IMR-90 (cell line): ENCODE measurements around the gene ZNF750. TPM values are rescaled to one million over a fixed set of nuclear protein-coding genes. Genes with fewer than 3 reads are reported as not detected.
A peak's percentile ranks its signal among the peaks of the same experiment; 100 is the strongest.

Experiments used
- ATAC-seq: fragments of 200-7000 bp; cut with Tn5 transposase; 2 replicates; pipeline ENCODE4 v1.9.1; 2020; ENCODE audit warnings: low read depth, mild to moderate bottlenecking, moderate library complexity
- BruUV-seq: library from RNA; stranded (reverse); fragments of 400-500 nt; replicated peaks from 2 replicates; lab custom pipeline; 2021; lab: Mats Ljungman, UMichigan
- CTCF ChIA-PET: fragments of 300-600 bp; formaldehyde crosslinking; extraction: SDS; loops from one replicate; lab custom pipeline; 2021; ENCODE audit warnings: antibody characterized with exemption; lab: Yijun Ruan, JAX
- POLR2A ChIA-PET: fragments of 300-600 bp; sonication (Branson Sonifier 250); formaldehyde crosslinking; loops from one replicate; lab custom pipeline; 2022; ENCODE audit warnings: antibody characterized with exemption; ENCODE audit not compliant: unreplicated experiment; lab: Charles Lee
- DNase-seq: peaks from one replicate; pipeline ENCODE4 v3.0.0; 2013
- H2AFZ ChIP-seq: replicated peaks from 2 replicates; pipeline ENCODE3; 2013; ENCODE audit warnings: low read length, mild to moderate bottlenecking; ENCODE audit not compliant: poor library complexity
- H2AK5ac ChIP-seq: 2 replicates; pipeline ENCODE4 v1.6.1; 2013; ENCODE audit warnings: low read depth, low read length, inconsistent platforms
- H2AK9ac ChIP-seq: replicated peaks from 2 replicates; pipeline ENCODE3; 2013; ENCODE audit warnings: mild to moderate bottlenecking, low read depth, low read length, moderate library complexity; ENCODE audit not compliant: poor library complexity
- H2BK120ac ChIP-seq: 2 replicates; pipeline ENCODE4 v1.6.1; 2013; ENCODE audit warnings: low read depth, low read length, inconsistent platforms
- H2BK15ac ChIP-seq: 3 replicates; pipeline ENCODE4 v1.6.1; 2013; ENCODE audit warnings: low read depth, low read length, inconsistent platforms
- H2BK20ac ChIP-seq: 2 replicates; pipeline ENCODE4 v1.6.1; 2013; ENCODE audit warnings: low read depth, mild to moderate bottlenecking, inconsistent platforms, low read length, moderate library complexity
- H2BK5ac ChIP-seq: 2 replicates; pipeline ENCODE4 v1.6.1; 2013; ENCODE audit warnings: mild to moderate bottlenecking, low read depth, low read length, inconsistent platforms; ENCODE audit not compliant: poor library complexity, severe bottlenecking
- H3K14ac ChIP-seq: replicated peaks from 2 replicates; pipeline ENCODE4 v1.6.1; 2013; ENCODE audit warnings: low read depth, low read length, inconsistent platforms
- H3K18ac ChIP-seq: 2 replicates; pipeline ENCODE4 v1.6.1; 2013; ENCODE audit warnings: low read depth, low read length, control low read depth
- H3K23ac ChIP-seq: 2 replicates; pipeline ENCODE4 v1.6.1; 2013; ENCODE audit warnings: low read depth, low read length, inconsistent platforms
- H3K27ac ChIP-seq: 2 replicates; pipeline ENCODE4 v1.5.1; 2013; ENCODE audit warnings: mild to moderate bottlenecking, control low read depth, low read length; ENCODE audit not compliant: insufficient read depth
- H3K27me3 ChIP-seq: 2 replicates; pipeline ENCODE4 v1.6.1; 2013; ENCODE audit warnings: low read length; ENCODE audit not compliant: control insufficient read depth, insufficient read depth
- H3K36me3 ChIP-seq: 2 replicates; pipeline ENCODE4 v1.6.1; 2013; ENCODE audit warnings: low read length, mixed read lengths; ENCODE audit not compliant: control insufficient read depth, insufficient read depth
- H3K4ac ChIP-seq: 2 replicates; pipeline ENCODE4 v1.6.1; 2013; ENCODE audit warnings: low read depth, low read length, inconsistent platforms
- H3K4me1 ChIP-seq: 2 replicates; pipeline ENCODE4 v1.6.1; 2013; ENCODE audit warnings: low read length, mixed read lengths; ENCODE audit not compliant: control insufficient read depth, insufficient read depth
- H3K4me2 ChIP-seq: 2 replicates; pipeline ENCODE4 v1.6.1; 2013; ENCODE audit warnings: low read depth, mild to moderate bottlenecking, control low read depth, low read length, moderate library complexity
- H3K4me3 ChIP-seq: 2 replicates; pipeline ENCODE4 v1.5.1; 2013; ENCODE audit warnings: low read depth, mild to moderate bottlenecking, control low read depth, low read length, moderate library complexity; ENCODE audit not compliant: insufficient read depth
- H3K56ac ChIP-seq: 2 replicates; pipeline ENCODE4 v1.6.1; 2013; ENCODE audit warnings: low read length, inconsistent platforms; ENCODE audit not compliant: insufficient read depth; ENCODE audit errors: extremely low read depth
- H3K79me1 ChIP-seq, 2 experiments: 2 replicates each; pipeline ENCODE4 v1.6.1; 2013; ENCODE audit warnings: low read length in 2 of 2, inconsistent platforms in 1 of 2, low read depth in 1 of 2
- H3K9ac ChIP-seq: 2 replicates; pipeline ENCODE4 v1.6.1; 2013; ENCODE audit warnings: low read depth, low read length, control low read depth
- H3K9me1 ChIP-seq: 2 replicates; pipeline ENCODE4 v1.6.1; 2013; ENCODE audit warnings: low read length, inconsistent platforms; ENCODE audit not compliant: insufficient read depth
- H3K9me3 ChIP-seq: 2 replicates; pipeline ENCODE4 v1.6.1; 2013; ENCODE audit warnings: low read length; ENCODE audit not compliant: control insufficient read depth, insufficient read depth
- H4K20me1 ChIP-seq: 2 replicates; pipeline ENCODE4 v1.6.1; 2013; ENCODE audit warnings: low read length, inconsistent platforms; ENCODE audit not compliant: insufficient read depth
- H4K5ac ChIP-seq: 2 replicates; pipeline ENCODE4 v1.6.1; 2013; ENCODE audit warnings: mild to moderate bottlenecking, low read depth, low read length, control low read depth
- H4K8ac ChIP-seq, 2 experiments: 2 replicates each; pipeline ENCODE4 v1.6.1; 2013; ENCODE audit warnings: low read depth in 2 of 2, low read length in 2 of 2, control low read depth in 1 of 2, inconsistent platforms in 1 of 2
- H4K91ac ChIP-seq: 2 replicates; pipeline ENCODE4 v1.6.1; 2013; ENCODE audit warnings: low read depth, low read length, inconsistent platforms; ENCODE audit not compliant: insufficient read depth
- CHD1 ChIP-seq: IDR thresholded peaks from 2 replicates; pipeline ENCODE4 v1.6.1; 2012; ENCODE audit warnings: low read depth, low read length, improper control_type of control experiment
- MAFK ChIP-seq: IDR thresholded peaks from 2 replicates; pipeline ENCODE4 v1.6.1; 2012; ENCODE audit warnings: low read depth, low read length, improper control_type of control experiment
- NFE2L2 ChIP-seq: fragments of 150-350 bp; IDR thresholded peaks from 2 replicates; pipeline ENCODE4 v1.6.1; 2016; ENCODE audit warnings: low read depth, mild to moderate bottlenecking, low read length
- dilution Hi-C: fragments of 300-500 bp; cut with HindIII; formaldehyde crosslinking; loops from one replicate; pipeline ENCODE4 v1.14.3; 2018; ENCODE audit warnings: low sequenced_read_pairs; ENCODE audit not compliant: unreplicated experiment
- in situ Hi-C: fragments of 300-500 bp; cut with MboI; formaldehyde crosslinking; loops from 3 replicates; pipeline ENCODE4 v1.14.3; 2019; ENCODE audit warnings: low sequenced_read_pairs, inconsistent platforms, mixed read lengths
- intact Hi-C: fragments of 100-400 bp; cut with micrococcal nuclease; formaldehyde crosslinking; loops from 2 replicates; pipeline ENCODE4 v1.10.0; 2022
- polyA plus RNA-seq, 3 experiments: library from polyadenylated mRNA; depleted of rRNA; stranded (reverse); fragments of >200 nt; gene quantifications; 2 replicates each; pipeline ENCODE4 v1.2.3, GENCODE V29; 2012; ENCODE audit warnings: low replicate concordance in 1 of 3
- total RNA-seq: library from RNA; depleted of rRNA; stranded (reverse); fragments of >200 nt; gene quantifications from 2 replicates; pipeline ENCODE4 v1.2.3, GENCODE V29; 2012

Gene ZNF750
- total and polyA plus RNA-seq, 2 of the 4 experiments (the other 2 are of a cell fraction), result not detected

DNA sequence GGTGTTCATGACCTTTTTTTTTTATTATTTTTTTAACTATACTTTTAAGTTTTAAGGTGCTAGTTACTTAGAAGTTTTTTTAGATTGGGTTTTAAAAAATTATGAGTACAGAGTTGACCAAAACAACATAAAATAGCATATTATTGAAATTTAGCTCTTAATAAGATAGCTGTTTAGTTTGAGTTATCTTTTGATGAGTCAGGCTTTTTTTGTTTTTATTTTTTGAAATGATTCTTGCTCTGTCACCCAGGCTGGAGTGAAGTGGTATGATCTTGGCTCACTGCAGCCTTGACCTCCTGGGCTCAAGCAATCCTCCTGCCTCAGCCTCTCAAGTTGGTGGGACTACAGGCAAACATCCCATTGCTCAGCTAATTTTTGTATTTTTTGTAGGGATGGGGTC lies 13.6 kb downstream of the ZNF750 start:
- no peak overlapping the region for H3K56ac ChIP-seq
- peaks cover 16 to 47% of the 10 kb centered on the region in 2 experiments; a peak in 3 of 4 replicates for H3K79me1 ChIP-seq
- H3K27me3 ChIP-seq, result no peaks in the 10 kb centered on the region
- H4K20me1 ChIP-seq, result peaks cover 10% of the 10 kb centered on the region
- no peak overlapping the region for H2AK5ac ChIP-seq
- H3K9me1 ChIP-seq, result peaks cover 21% of the 10 kb centered on the region
- no peak overlapping the region for H3K18ac ChIP-seq
- dilution Hi-C loops (no loop called here), intact Hi-C loops (no loop called here), in situ Hi-C loops (no loop called here)
- no peak overlapping the region for H3K4me2 ChIP-seq
- peaks cover 20% of the 10 kb centered on the region for H3K36me3 ChIP-seq
- no peak overlapping the region for H4K91ac ChIP-seq
- TF ChIP-seq CHD1 (no peak), NFE2L2 (no peak), MAFK (peak; percentile 89)
- H2BK120ac ChIP-seq, result no peak overlapping the region
- DNase-seq (no peak), ATAC-seq (no peak)
- H2BK15ac ChIP-seq, result no peak overlapping the region
- no TSS peak for BruUV-seq
- no peak overlapping the region for H2BK20ac ChIP-seq
- POLR2A ChIA-PET, result no interaction called here
- no peak overlapping the region for H3K14ac ChIP-seq
- H3K4ac ChIP-seq, result no peak overlapping the region
- no peak overlapping the region for H3K23ac ChIP-seq
- H2AFZ ChIP-seq, result no peak overlapping the region
- H3K27ac ChIP-seq, result no peak overlapping the region
- CTCF ChIA-PET, result interaction anchor here (1.8 kb wide), 1 partner anchor 9 kb away, joined by 5 read pairs; no protein-coding TSS in a partner anchor
- no peak overlapping the region for H2BK5ac ChIP-seq
- no peak overlapping the region for H2AK9ac ChIP-seq
- no peaks in the 10 kb centered on the region for H3K9me3 ChIP-seq
- H4K5ac ChIP-seq, result no peak overlapping the region
- H3K9ac ChIP-seq, result no peak overlapping the region
- H3K4me1 ChIP-seq, result no peaks in the 10 kb centered on the region; the same call in 1 of the 2 replicates
- no peak overlapping the region for H3K4me3 ChIP-seq
- no peak overlapping the region for H4K8ac ChIP-seq
